Measurements from ENCODE around the gene SLC27A2. TPM values are rescaled to one million over a fixed set of nuclear protein-coding genes. Genes with fewer than 3 reads are reported as not detected.
A peak's percentile ranks its signal among the peaks of the same experiment; 100 is the strongest.

SLC27A2 gene
- total RNA-seq, 1 donor from 2014 or later = 2.1 TPM

- H3K27ac Mint-ChIP-seq = no peak overlapping the region
- no peak overlapping the region for H3K4me3 Mint-ChIP-seq
These were observed 38.6 kb upstream of the SLC27A2 start for GRCh38 chr15:50143255-50143860.

GRCh38 chr15:50144341-50145120 is 37.5 kb upstream of the SLC27A2 start:
- no peak overlapping the region for H3K27ac ChIP-seq
- no peaks in the 10 kb centered on the region for H3K36me3 ChIP-seq
- no peaks in the 10 kb centered on the region for H3K4me1 ChIP-seq
- H3K9me3 Mint-ChIP-seq = no peaks in the 10 kb centered on the region
- no peaks in the 10 kb centered on the region for H4K20me1 ChIP-seq (ENCODE audit: low read depth)
- no peak overlapping the region for H2AFZ ChIP-seq (replicated peaks)
- H3K27me3 Mint-ChIP-seq (ENCODE audit: insufficient read depth, low read depth) = no peaks in the 10 kb centered on the region
- H3F3A ChIP-seq (ENCODE audit: low read depth) = no peaks in the 10 kb centered on the region
- no peak for DNase-seq (ENCODE audit: low spot score)
- no peak overlapping the region for H3K4me3 Mint-ChIP-seq
- peaks cover 7% of the 10 kb centered on the region for H3K4me1 Mint-ChIP-seq
- no peaks in the 10 kb centered on the region for H3K9me3 ChIP-seq (ENCODE audit: low read depth)
- H3K9ac ChIP-seq = no peak overlapping the region
- H3K27ac Mint-ChIP-seq = no peak overlapping the region
- H3K4me2 ChIP-seq = no peak overlapping the region
- no peak overlapping the region for H3K4me3 ChIP-seq
- no peaks in the 10 kb centered on the region for H3K79me2 ChIP-seq (ENCODE audit: low read depth)
- H3K36me3 Mint-ChIP-seq = no peaks in the 10 kb centered on the region
- no peaks in the 10 kb centered on the region for H3K27me3 ChIP-seq
- TF ChIP-seq EZH2 (IDR thresholded peaks at IDR 0.05) (no peak), EZH2phosphoT487 (IDR thresholded peaks at IDR 0.05) (no peak)
- TF ChIP-seq, protein P1, sequence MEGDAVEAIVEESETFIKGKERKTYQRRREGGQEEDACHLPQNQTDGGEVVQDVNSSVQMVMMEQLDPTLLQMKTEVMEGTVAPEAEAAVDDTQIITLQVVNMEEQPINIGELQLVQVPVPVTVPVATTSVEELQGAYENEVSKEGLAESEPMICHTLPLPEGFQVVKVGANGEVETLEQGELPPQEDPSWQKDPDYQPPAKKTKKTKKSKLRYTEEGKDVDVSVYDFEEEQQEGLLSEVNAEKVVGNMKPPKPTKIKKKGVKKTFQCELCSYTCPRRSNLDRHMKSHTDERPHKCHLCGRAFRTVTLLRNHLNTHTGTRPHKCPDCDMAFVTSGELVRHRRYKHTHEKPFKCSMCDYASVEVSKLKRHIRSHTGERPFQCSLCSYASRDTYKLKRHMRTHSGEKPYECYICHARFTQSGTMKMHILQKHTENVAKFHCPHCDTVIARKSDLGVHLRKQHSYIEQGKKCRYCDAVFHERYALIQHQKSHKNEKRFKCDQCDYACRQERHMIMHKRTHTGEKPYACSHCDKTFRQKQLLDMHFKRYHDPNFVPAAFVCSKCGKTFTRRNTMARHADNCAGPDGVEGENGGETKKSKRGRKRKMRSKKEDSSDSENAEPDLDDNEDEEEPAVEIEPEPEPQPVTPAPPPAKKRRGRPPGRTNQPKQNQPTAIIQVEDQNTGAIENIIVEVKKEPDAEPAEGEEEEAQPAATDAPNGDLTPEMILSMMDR (IDR thresholded peaks at IDR 0.05) = no peak

More at GRCh38 chr15:50143255-50143860, 38.6 kb upstream of the SLC27A2 start:
- Histone ChIP-seq H3K36me3 (no peaks in the 10 kb centered on the region), H3K4me3 (no peak overlapping the region), H3K27ac (no peak overlapping the region), H3K9ac (no peak overlapping the region), H3K27me3 (no peaks in the 10 kb centered on the region), H3K9me3 (ENCODE audit: low read depth) (no peaks in the 10 kb centered on the region), H3K4me1 (no peaks in the 10 kb centered on the region), H2AFZ (replicated peaks) (no peak overlapping the region), H3K4me2 (no peak overlapping the region), H3F3A (ENCODE audit: low read depth) (no peaks in the 10 kb centered on the region), H4K20me1 (ENCODE audit: low read depth) (no peaks in the 10 kb centered on the region), H3K79me2 (ENCODE audit: low read depth) (no peaks in the 10 kb centered on the region)
- Mint-ChIP-seq H3K27me3 (ENCODE audit: insufficient read depth, low read depth) (no peaks in the 10 kb centered on the region), H3K4me1 (peaks cover 7% of the 10 kb centered on the region), H3K9me3 (no peaks in the 10 kb centered on the region), H3K36me3 (no peaks in the 10 kb centered on the region)
- DNase-seq (ENCODE audit: low spot score) = no peak
- TF ChIP-seq EZH2 (IDR thresholded peaks at IDR 0.05) (no peak), EZH2phosphoT487 (IDR thresholded peaks at IDR 0.05) (no peak)
- TF ChIP-seq, protein P1 (IDR thresholded peaks at IDR 0.05) = no peak

GRCh38 chr15:50145451-50145872 is 36.5 kb upstream of the SLC27A2 start:
- H3K79me2 ChIP-seq (ENCODE audit: low read depth) = no peaks in the 10 kb centered on the region
- Mint-ChIP-seq H3K9me3 (no peaks in the 10 kb centered on the region), H3K27ac (no peak overlapping the region), H3K27me3 (ENCODE audit: insufficient read depth, low read depth) (no peaks in the 10 kb centered on the region), H3K4me1 (peaks cover under 1% of the 10 kb centered on the region), H3K4me3 (no peak overlapping the region), H3K36me3 (no peaks in the 10 kb centered on the region)
- H3K9ac ChIP-seq = no peak overlapping the region
- no peaks in the 10 kb centered on the region for H3K27me3 ChIP-seq
- H3K4me3 ChIP-seq = no peak overlapping the region
- no peaks in the 10 kb centered on the region for H3F3A ChIP-seq (ENCODE audit: low read depth)
- DNase-seq (ENCODE audit: low spot score) = peak; percentile 83
- H3K9me3 ChIP-seq (ENCODE audit: low read depth) = no peaks in the 10 kb centered on the region
- H3K4me2 ChIP-seq = no peak overlapping the region
- no peak for TF ChIP-seq EZH2phosphoT487 (IDR thresholded peaks at IDR 0.05)
- TF ChIP-seq, protein P1 (IDR thresholded peaks at IDR 0.05) = peak; percentile 58
- no peaks in the 10 kb centered on the region for H4K20me1 ChIP-seq (ENCODE audit: low read depth)
- no peaks in the 10 kb centered on the region for H3K4me1 ChIP-seq
- H3K27ac ChIP-seq = no peak overlapping the region
- no peak overlapping the region for H2AFZ ChIP-seq (replicated peaks)
- no peaks in the 10 kb centered on the region for H3K36me3 ChIP-seq

All from neural progenitor cell (in vitro differentiated cells).